ENCODE data around the gene HNRNPUL2.
A peak's percentile ranks its signal among the peaks of the same experiment; 100 is the strongest.
"Not testable (repeated sequence)": the region's sequence is repeated elsewhere in the genome, so short reads cannot be mapped to it uniquely, and the experiment has no call there.

The HNRNPUL2 gene

DNA sequence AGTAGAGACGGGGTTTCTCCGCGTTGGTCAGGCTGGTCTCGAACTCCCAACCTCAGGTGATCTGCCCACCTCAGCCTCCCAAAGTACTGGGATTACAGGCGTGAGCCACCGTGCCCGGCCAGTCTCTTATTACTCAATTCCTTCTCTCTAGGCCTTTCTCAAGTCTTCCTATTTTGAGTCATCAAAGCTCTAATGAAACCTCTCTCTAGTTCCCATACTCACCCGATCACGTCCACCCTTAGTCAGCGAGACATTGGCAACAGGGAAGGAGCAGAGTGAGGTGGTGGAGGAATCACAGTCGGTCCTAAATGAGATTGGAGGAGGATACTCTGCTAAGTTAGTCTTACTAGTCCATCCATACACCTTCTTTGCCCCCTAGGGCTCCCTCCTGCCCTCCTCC is 25.0 kb downstream of the HNRNPUL2 start:
- no peak for DNase-seq

DNA sequence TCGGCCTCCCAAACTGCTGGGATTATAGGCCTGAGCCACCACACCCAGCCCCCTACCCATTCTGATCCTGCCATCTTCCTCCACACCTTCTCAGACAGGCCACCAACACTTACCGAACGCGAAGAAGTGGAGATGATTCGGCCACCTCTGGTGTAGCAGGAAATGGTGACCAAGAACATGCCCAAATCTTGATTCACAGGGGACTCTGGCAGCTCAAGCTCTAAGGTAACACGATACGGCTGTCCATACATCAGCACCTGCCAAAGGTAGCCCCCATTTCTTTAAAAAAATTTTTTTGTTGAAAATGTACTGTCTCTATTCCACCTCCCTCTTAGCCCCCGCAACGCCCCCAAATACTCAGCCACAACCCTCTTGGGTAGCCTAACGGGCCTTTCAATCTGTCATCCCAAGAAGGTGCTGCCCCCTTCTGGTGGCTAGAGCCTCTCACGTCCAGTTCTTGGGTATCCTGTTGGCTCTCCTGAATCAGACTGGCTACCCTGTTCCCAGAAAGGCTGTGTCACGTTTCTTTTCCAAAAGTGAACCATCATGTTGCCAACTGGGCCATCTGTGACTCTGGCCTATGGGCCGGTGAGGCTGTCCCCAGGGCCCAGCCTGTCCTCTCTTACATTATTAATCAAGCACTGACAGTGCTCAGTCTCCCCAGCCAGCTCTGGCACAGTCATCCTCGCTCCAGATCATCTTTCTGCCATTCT is 32.6 kb downstream of the HNRNPUL2 start:
- DNase-seq, result peak; percentile 72 to 76

GRCh38 chr11:62693624-62694023 is 33.6 kb downstream of the HNRNPUL2 start:
- not testable (repeated sequence) for DNase-seq

DNA sequence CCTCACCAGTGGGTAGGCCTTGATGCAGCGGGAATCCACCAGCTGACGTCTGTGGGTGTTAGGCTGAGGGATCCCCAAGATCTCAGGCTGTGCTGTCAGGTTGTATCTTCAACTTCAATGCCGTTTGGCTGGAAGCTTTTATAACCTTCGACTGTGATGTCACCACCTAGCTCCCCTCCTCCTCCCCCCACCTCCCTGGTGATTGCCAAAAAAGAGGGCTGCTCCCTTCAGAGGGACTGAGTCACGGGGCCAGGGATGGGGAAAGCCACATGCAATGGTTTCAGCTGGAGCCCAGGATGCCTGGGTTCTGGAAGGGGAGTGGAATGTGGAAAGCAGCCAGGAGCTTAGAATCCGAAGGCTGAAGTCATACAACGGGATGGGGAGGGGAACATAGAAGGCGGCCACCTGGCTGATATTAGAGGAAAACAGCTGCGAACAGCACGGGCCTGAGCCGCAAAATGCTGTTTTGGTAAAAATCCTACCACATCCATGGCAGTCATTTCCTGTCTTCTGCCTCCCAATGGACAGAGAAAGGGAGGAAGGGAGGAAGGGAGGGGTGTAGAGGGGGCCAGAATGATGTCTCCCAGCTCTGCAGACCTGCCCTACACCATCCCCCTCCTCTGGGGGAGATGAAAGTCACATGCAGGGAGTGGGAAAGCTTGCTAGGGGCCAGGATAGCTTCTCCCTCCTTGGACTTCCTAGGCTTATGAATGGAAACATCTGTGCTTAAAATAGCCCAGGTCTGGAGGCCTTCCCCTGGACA is 37.7 kb downstream of the HNRNPUL2 start, which contains the start of gene LRRN4CL:
LRRN4CL (minus strand) TSS at position 110 of the 763 bp plus-strand sequence. CDS start 1,022 bp downstream, outside the sequence.
- DNase-seq, result no peak

GRCh38 chr11:62688491-62688890 is 38.8 kb downstream of the HNRNPUL2 start:
- DNase-seq, result no peak

- no peak for DNase-seq
These were observed 39.5 kb downstream of the HNRNPUL2 start for GRCh38 chr11:62687508-62688396.

GRCh38 chr11:62682518-62682917 is 44.7 kb downstream of the HNRNPUL2 start:
- no peak for DNase-seq

- peak; percentile 83 to 91 for DNase-seq
These were observed 46.4 kb downstream of the HNRNPUL2 start for GRCh38 chr11:62680825-62681240.

GRCh38 chr11:62678770-62679696 is 48.2 kb downstream of the HNRNPUL2 start, which contains the start of gene UBXN1:
TSS of gene UBXN1 (minus strand) at chr11:62679073. CDS start at chr11:62678923, 150 bp downstream.
- peak; percentile 89 to 93 for DNase-seq

GRCh38 chr11:62678433-62678769 is 48.9 kb downstream of the HNRNPUL2 start:
- no peak for DNase-seq

- no peak for DNase-seq
These were observed 49.5 kb downstream of the HNRNPUL2 start for GRCh38 chr11:62677714-62678113.

- DNase-seq, result no peak
These were observed 50.1 kb downstream of the HNRNPUL2 start for GRCh38 chr11:62677156-62677555.

DNA sequence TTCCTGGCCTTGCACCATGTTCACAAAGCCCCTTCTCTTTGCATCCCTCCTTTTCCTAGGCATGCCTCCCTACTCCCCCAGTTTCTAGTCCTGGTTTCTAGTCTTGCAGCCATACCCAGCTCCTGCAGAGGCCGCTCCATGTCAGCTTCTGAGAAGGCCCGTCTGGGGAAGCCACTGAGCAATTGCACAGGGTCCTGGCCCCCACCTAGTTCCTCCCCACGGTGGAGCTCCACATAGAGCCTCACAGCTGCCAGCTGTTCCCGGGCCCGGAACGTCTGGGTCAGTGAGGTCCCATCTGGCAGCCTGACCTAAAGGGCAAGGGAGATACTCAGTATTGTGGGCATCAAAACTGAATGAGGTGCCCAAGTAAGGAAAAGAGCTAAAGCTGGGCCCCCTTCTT is 50.6 kb downstream of the HNRNPUL2 start:
- peak; percentile 15 to 23 for DNase-seq

DNA sequence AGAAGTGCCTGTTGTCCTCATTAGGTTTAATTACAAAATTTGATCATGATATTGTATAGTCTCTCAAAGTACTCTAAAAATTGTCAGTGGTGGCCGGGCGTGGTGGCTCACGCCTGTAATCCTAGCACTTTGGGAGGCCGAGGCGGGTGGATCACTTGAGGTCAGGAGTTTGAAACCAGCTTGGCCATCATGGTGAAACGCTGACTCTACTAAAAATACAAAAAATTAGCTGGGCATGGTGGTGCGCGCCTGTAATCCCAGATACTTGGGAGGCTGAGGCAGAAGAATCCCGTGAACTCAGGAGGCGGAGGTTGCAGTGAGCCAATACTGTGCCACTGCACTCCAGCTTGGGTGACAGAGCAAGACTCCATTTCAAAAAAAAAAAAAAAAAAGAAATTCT is 51.8 kb downstream of the HNRNPUL2 start:
- DNase-seq, result not testable (repeated sequence)

DNA sequence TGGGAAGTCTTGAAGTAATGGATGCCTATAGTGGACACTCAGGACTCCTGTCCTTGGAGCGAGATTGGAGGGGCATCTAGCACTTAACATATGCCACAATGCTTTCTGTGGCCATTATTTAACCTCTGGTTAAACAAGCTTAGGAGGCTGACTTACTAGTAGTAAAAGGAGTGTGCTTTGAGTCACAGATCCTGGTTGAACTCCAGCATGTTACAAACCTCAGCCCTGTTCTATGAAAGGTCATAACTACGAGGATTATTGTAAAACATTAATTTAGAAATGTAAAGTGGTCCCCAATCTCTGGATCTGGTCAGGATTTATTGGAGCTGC is 54.1 kb downstream of the HNRNPUL2 start:
- DNase-seq, result no peak

DNA sequence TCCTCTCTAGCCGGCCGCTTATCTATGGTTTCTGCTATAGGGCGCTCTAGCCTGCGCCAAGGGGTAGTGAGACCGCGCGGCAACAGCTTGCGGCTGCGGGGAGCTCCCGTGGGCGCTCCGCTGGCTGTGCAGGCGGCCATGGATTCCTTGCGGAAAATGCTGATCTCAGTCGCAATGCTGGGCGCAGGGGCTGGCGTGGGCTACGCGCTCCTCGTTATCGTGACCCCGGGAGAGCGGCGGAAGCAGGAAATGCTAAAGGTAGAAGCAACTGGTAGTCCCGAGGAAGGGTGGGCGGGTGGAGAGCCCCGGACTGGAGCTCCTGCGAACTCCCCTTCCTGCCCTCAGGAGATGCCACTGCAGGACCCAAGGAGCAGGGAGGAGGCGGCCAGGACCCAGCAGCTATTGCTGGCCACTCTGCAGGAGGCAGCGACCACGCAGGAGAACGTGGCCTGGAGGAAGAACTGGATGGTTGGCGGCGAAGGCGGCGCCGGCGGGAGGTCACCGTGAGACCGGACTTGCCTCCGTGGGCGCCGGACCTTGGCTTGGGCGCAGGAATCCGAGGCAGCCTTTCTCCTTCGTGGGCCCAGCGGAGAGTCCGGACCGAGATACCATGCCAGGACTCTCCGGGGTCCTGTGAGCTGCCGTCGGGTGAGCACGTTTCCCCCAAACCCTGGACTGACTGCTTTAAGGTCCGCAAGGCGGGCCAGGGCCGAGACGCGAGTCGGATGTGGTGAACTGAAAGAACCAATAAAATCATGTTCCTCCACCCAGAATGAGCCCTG is 55.5 kb downstream of the HNRNPUL2 start, which contains the start of the genes LBHD1 and UQCC3:
LBHD1 (minus strand) TSS at position 660 of the 782 bp plus-strand sequence. CDS start 2,236 bp downstream, outside the sequence.
UQCC3 (plus strand) TSS at position 66 of the 782 bp plus-strand sequence; CDS start at position 139, 73 bp downstream.
- peak; percentile 91 for DNase-seq

DNA sequence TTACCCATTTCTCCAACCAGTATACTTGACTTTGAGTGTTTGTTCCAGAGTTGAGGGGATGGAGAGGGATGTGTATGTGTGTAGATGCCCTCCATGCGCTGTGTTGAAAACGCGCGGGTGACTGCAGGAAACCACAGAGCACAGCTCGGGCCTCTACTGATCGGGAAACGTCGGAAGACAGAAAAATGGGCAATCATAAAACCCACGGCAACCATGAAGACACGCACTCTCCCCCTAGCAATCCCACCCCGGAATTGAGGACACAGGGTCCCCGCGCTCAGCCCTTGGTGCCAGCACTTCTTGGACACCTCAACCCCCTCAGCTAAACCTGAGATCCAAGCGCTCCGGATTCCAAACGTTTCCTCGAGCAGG is 56.0 kb downstream of the HNRNPUL2 start:
- peak; percentile 79 to 85 for DNase-seq

GRCh38 chr11:62669420-62670161 is 57.7 kb downstream of the HNRNPUL2 start:
- no peak for DNase-seq

DNA sequence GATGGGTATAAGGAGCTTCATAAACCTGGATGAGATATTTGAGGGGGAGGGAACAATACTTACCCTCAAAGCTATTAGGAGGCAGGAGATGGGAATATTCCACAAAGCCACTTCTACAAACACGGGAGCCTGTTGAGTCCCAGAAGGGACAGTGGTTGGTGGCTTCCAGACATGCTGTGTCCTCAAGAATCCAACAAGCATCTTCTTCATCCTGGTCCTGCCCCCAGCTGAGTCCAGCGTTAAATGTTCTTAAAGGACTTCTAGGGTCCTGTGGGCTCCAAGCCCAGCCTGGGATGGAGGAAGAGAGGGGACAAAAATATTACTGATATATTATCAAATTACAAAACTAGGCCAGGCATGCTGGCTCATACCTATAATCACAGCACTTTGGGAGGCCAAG is 59.8 kb downstream of the HNRNPUL2 start:
- no peak for DNase-seq

DNA sequence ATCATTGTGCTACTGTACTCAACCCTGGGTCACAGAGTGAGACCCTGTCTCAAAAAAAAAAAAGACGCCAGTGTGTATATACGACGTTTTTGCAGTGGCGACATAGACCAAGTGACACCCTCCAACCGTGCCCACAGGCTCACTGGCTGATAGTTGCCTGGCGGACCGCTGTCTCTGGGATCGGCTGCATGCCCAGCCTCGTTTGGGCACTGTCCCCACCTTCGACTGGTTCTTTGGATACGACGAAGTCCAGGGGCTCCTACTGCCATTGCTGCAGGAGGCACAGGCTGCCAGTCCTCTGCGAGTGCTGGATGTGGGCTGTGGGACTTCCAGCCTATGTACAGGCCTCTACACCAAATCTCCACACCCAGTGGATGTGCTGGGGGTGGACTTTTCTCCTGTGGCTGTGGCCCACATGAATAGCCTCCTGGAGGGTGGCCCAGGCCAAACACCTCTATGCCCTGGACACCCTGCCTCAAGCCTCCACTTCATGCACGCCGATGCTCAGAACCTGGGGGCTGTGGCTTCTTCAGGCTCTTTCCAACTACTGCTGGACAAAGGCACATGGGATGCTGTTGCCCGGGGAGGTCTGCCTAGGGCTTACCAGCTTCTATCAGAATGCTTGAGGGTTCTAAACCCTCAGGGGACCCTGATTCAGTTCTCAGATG is 60.9 kb downstream of the HNRNPUL2 start:
- DNase-seq, result no peak

Data from Kasumi-1 (cell line).